Common myeloid progenitor, CD34-positive (primary cell): ENCODE results near the gene DEPDC5.
"Not testable (repeated sequence)": the region's sequence is repeated elsewhere in the genome, so short reads cannot be mapped to it uniquely, and the experiment has no call there.

ENCODE experiments used
- CTCF ChIA-PET: fragments of 350-600 bp; sonication (Branson Sonifier 250); formaldehyde crosslinking; loops from one replicate; lab custom pipeline; 2021; ENCODE audit warnings: antibody characterized with exemption; lab: Charles Lee
- POLR2A ChIA-PET: fragments of 350-600 bp; sonication (Branson Sonifier 250); formaldehyde crosslinking; loops from one replicate; lab custom pipeline; 2021; ENCODE audit warnings: antibody characterized with exemption; lab: Charles Lee
- DNase-seq, 3 donors: peaks; one replicate each; pipeline versions ENCODE4 v3.0.0 to v3.0.0-alpha.2; 2013
- H3K27ac ChIP-seq, 2 experiments: 1 replicate in 1 of 2; 2 replicates in 1 of 2; pipeline ENCODE4 v1.7.0; 2013; ENCODE audit warnings: inconsistent platforms in 2 of 2, low read length in 2 of 2, mild to moderate bottlenecking in 2 of 2, low read depth in 1 of 2, moderate library complexity in 1 of 2; ENCODE audit not compliant: severe bottlenecking in 2 of 2, insufficient read depth in 1 of 2, poor library complexity in 1 of 2
- H3K27me3 ChIP-seq, 5 experiments: replicated peaks in 2 of 5; 1 replicate in 3 of 5; 2 replicates in 2 of 5; pipeline versions ENCODE4 v1.6.1 to v1.7.0; 2013; ENCODE audit warnings: low read length in 4 of 5, mild to moderate bottlenecking in 2 of 5, moderate library complexity in 2 of 5, inconsistent platforms in 1 of 5; ENCODE audit not compliant: insufficient read depth in 5 of 5, control insufficient read depth in 4 of 5
- H3K36me3 ChIP-seq, 4 experiments: 1 replicate in 2 of 4; 2 replicates in 2 of 4; pipeline versions ENCODE4 v1.6.1 to v1.7.0; 2013; ENCODE audit warnings: low read length in 3 of 4, control low read depth in 1 of 4, mild to moderate bottlenecking in 1 of 4; ENCODE audit not compliant: control insufficient read depth in 4 of 4, insufficient read depth in 4 of 4
- H3K4me1 ChIP-seq, 4 experiments: 1 replicate in 3 of 4; 2 replicates in 1 of 4; pipeline versions ENCODE4 v1.6.1 to v1.7.1; 2013; ENCODE audit warnings: low read length in 3 of 4, mild to moderate bottlenecking in 3 of 4, control low read depth in 1 of 4, inconsistent platforms in 1 of 4, moderate library complexity in 1 of 4; ENCODE audit not compliant: control insufficient read depth in 4 of 4, insufficient read depth in 4 of 4; ENCODE audit errors: control extremely low read depth in 1 of 4
- H3K4me3 ChIP-seq, 7 experiments: 1 replicate in 4 of 7; 2 replicates in 3 of 7; pipeline versions ENCODE4 v1.5.1 to v1.7.0; 2013; ENCODE audit warnings: mild to moderate bottlenecking in 7 of 7, low read length in 6 of 7, moderate library complexity in 6 of 7, inconsistent platforms in 2 of 7, low read depth in 2 of 7, control low read depth in 1 of 7; ENCODE audit not compliant: insufficient read depth in 4 of 7, control insufficient read depth in 1 of 7; ENCODE audit errors: extremely low read depth in 1 of 7
- H3K9me3 ChIP-seq, 5 experiments: 1 replicate in 4 of 5; 2 replicates in 1 of 5; pipeline versions ENCODE4 v1.6.1 to v1.7.1; 2013; ENCODE audit warnings: low read length in 4 of 5, mild to moderate bottlenecking in 2 of 5, inconsistent platforms in 1 of 5, low read depth in 1 of 5, moderate library complexity in 1 of 5; ENCODE audit not compliant: control insufficient read depth in 4 of 5, insufficient read depth in 2 of 5; ENCODE audit errors: control extremely low read depth in 1 of 5
- WGBS: methylation state at CpG from one replicate; pipeline ENCODE4 v1.1.5; 2013; ENCODE audit not compliant: insufficient coverage; 5-methylcytosine and 5-hydroxymethylcytosine counted together

DEPDC5 gene

DNA sequence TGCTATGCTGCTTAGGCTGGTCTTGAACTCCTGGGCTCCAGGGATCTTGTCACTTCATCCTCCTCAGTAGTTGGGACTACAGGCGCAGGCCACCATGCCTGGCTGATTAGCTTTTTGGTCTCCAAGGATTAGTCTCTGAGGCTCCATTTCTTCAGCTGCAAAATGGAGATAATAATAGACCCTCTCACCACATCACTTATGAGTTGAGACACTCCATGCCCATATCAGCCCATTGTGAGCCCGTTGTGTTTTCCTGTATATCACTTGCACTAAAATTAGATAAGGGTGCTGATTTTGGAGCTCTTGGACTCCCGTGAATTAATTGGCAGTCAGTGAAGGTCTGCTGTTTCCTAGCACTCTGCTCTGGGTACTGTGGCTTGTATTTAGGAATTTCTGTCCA is 36.0 kb downstream of the DEPDC5 start:
- H3K9me3 ChIP-seq: no peaks in the 10 kb centered on the region
- 93% methylated on average over 2 of the region's 3 CpGs for whole genome bisulfite sequencing
- no peaks in the 10 kb centered on the region for H3K27me3 ChIP-seq
- peak; percentile 4 to 30 (median 7) for DNase-seq
- H3K4me1 ChIP-seq: no peaks in the 10 kb centered on the region
- CTCF ChIA-PET: no interaction called here
- peaks cover under 1 to 35% (median 17%) of the 10 kb centered on the region in 4 experiments for H3K36me3 ChIP-seq
- no peak overlapping the region for H3K4me3 ChIP-seq
- POLR2A ChIA-PET: no interaction called here
- H3K27ac ChIP-seq: no peak overlapping the region

DNA sequence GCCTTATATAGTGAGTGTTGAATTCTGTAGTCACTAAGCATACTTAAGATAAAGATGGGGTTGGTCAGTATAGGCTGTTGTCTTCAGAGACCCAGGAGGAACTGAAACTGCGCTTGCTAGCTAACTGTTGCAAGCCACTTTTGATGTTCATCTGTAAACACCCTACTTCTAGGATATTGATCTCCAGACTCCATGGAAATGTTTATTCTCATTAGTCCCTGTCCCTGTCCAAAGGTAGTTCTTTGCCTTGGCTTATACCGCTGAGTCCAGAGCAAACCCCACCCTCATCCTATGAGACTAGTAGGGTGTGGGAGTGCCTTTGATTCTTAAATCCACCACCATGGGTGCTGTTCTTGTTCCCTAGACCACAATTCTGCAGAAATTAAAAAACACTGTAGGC is 36.4 kb downstream of the DEPDC5 start:
- ChIA-PET CTCF (no interaction called here), POLR2A (no interaction called here)
- no peaks in the 10 kb centered on the region for H3K27me3 ChIP-seq
- DNase-seq: no peak
- no peak overlapping the region for H3K27ac ChIP-seq
- 88% methylated on average over 1 of the region's 2 CpGs for WGBS
- H3K4me1 ChIP-seq: no peaks in the 10 kb centered on the region
- H3K9me3 ChIP-seq: no peaks in the 10 kb centered on the region
- H3K36me3 ChIP-seq: peaks cover 0 to 32% (median 16%) of the 10 kb centered on the region in 4 experiments
- no peak overlapping the region for H3K4me3 ChIP-seq

DNA sequence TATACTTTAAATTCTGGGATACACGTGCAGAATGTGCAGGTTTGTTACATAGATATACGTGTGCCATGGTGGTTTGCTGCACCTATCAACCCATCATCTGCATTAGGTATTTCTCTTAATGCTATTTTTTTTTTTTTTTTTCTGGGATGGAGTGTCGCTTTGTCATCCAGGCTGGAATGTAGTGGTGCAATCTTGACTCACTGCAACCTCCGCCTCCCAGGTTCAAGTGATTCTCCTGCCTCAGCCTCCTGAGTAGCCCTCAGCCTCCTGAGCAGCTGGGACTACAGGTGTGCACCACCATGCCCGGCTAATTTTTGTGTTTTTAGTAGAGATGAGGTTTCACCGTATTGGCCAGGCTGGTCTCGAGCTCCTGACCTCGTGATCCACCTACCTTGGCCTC is 45.5 kb downstream of the DEPDC5 start:
- POLR2A ChIA-PET, H3K9me3 ChIP-seq, H3K27me3 ChIP-seq, H3K4me3 ChIP-seq, DNase-seq, CTCF ChIA-PET, H3K4me1 ChIP-seq, H3K27ac ChIP-seq: not testable (repeated sequence)
- H3K36me3 ChIP-seq: peaks cover 11 to 57% (median 46%) of the 10 kb centered on the region in 4 experiments
- WGBS: 100% methylated on average over 2 of the region's 8 CpGs

DNA sequence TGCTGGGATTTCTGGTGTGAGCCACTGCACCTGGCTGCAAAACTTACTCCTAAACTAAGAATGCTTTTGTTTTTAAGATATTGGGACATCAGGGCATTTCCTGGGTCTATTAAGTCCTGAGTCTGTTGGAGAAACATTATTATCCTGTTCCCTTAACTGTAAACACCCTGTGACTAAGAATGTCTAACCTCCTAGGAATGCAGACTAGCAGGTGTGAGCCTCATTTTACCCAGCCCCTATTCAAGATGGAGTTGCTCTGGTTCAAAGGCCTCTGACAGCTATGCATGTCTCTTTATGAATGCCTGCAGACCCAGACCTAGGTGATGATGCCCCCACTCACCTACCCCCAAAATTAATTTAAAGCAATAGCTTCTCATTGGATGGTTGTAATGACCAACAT is 46.2 kb downstream of the DEPDC5 start:
- POLR2A ChIA-PET: no interaction called here
- H3K4me1 ChIP-seq: no peaks in the 10 kb centered on the region
- no peaks in the 10 kb centered on the region for H3K27me3 ChIP-seq
- no peaks in the 10 kb centered on the region for H3K9me3 ChIP-seq
- no peak overlapping the region for H3K4me3 ChIP-seq
- CTCF ChIA-PET: no interaction called here
- no peak overlapping the region for H3K27ac ChIP-seq
- peaks cover 14 to 61% (median 48%) of the 10 kb centered on the region in 4 experiments for H3K36me3 ChIP-seq
- DNase-seq: no peak

DNA sequence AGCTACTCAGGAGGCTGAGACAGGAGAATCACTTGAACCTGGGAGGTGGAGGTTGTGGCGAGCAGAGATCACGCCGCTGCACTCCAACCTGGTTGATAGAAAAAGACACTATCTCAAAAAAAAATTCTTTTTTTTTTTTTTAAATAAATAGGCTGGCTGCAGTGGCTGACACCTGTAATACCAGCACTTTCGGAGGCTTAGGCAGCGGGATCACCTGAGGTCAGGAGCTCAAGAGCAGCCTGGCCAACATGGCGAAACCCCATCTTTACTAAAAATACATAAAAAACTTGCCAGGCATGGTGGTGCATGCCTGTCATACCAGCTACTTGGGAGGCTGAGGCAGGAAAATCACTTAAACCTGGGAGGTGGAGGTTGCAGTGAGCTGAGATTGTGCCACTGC is 47.0 kb downstream of the DEPDC5 start:
- H3K27ac ChIP-seq, CTCF ChIA-PET: not testable (repeated sequence)

DNA sequence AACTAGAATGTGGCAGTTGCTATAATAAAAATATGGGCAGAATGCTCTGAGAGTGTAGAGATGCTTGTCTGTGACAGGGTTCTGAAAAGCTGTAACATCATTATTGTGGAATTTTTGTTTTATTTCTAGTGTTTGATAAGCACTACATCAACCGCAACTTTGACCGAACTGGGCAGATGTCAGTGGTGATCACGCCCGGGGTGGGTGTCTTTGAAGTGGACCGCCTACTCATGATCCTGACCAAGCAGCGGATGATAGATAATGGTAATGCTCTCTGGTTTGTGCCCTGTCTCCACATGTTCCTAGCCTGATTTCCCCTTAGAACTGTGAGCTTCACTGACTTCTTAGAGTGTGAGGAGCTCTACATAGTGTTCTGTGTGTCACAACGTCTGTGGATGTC is 48.8 kb downstream of the DEPDC5 start:
- Histone ChIP-seq H3K9me3 (no peaks in the 10 kb centered on the region), H3K27me3 (no peaks in the 10 kb centered on the region), H3K36me3 (peaks cover 15 to 78% (median 59%) of the 10 kb centered on the region in 4 experiments), H3K4me1 (no peaks in the 10 kb centered on the region), H3K4me3 (no peak overlapping the region), H3K27ac (no peak overlapping the region)
- DNase-seq: no peak
- WGBS: 98% methylated on average over 7 of the region's 7 CpGs
- ChIA-PET CTCF (no interaction called here), POLR2A (no interaction called here)

More for the DNA sequence above, 47.0 kb downstream of the DEPDC5 start:
- H3K36me3 ChIP-seq: peaks cover 16 to 69% (median 54%) of the 10 kb centered on the region in 4 experiments
- DNase-seq, H3K27me3 ChIP-seq, H3K4me1 ChIP-seq, H3K4me3 ChIP-seq, POLR2A ChIA-PET, H3K9me3 ChIP-seq: not testable (repeated sequence)
- WGBS: 100% methylated on average over 4 of the region's 6 CpGs

DNA sequence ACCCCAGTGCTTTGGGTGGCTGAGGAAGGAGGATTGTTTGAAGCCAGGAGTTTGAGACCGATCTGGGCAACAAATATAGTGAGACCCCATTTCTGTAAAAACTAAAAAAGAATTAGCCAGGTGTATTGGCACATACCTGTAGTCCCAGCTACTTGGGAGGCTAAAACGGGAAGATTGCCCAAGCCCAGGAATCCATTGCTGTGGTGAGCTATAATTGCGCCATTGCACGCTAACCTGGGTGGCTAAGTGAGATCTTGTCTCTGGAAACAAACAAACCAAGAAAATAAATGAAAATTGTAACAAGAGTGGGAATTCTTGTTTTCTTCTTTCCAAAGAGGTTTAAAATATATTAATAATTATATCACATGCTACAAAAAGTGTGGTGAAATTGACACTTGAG is 52.9 kb downstream of the DEPDC5 start:
- Histone ChIP-seq H3K4me1 (no peaks in the 10 kb centered on the region), H3K9me3 (no peaks in the 10 kb centered on the region), H3K4me3 (no peak overlapping the region), H3K36me3 (peaks cover 20 to 76% (median 56%) of the 10 kb centered on the region in 4 experiments), H3K27ac (no peak overlapping the region), H3K27me3 (no peaks in the 10 kb centered on the region)
- POLR2A ChIA-PET: no interaction called here
- 86% methylated on average over 1 of the region's 4 CpGs for WGBS
- no peak for DNase-seq
- CTCF ChIA-PET: no interaction called here
